ENCODE data around the gene CHRNB1. TPM values are rescaled to one million over a fixed set of nuclear protein-coding genes. Genes with fewer than 3 reads are reported as not detected.
"Not testable (repeated sequence)": the region's sequence is repeated elsewhere in the genome, so short reads cannot be mapped to it uniquely, and the experiment has no call there.

Gene CHRNB1
- total RNA-seq, 2 experiments from 2014 or later = 13.2 to 13.4 TPM

GRCh38 chr17:7482742-7483088, 37.9 kb downstream of the CHRNB1 start:
- H3K9me2 ChIP-seq (ENCODE audit: insufficient read depth, low read length); POLR2A ChIA-PET; DNase-seq (ENCODE audit: low spot score); H3K9me3 ChIP-seq (ENCODE audit: low read length); BruUV-seq (replicated peaks): not testable (repeated sequence)
- Histone ChIP-seq H3K4me3 (ENCODE audit: low read depth, low read length, poor library complexity, severe bottlenecking) (peak overlapping the region; percentile 89), H4K20me1 (ENCODE audit: insufficient read depth, low read length) (peaks cover 19% of the 10 kb centered on the region), H2AFZ (ENCODE audit: low read length) (peak overlapping the region; percentile 95; the same call in 1 of the 2 replicates), H3K36me3 (ENCODE audit: insufficient read depth, low read length) (peaks cover 21% of the 10 kb centered on the region), H3K27ac (ENCODE audit: low read depth, low read length, poor library complexity, severe bottlenecking) (peak overlapping the region; percentile 90), H3K4me2 (ENCODE audit: low read length) (peak overlapping the region; percentile 99), H3K4me1 (ENCODE audit: insufficient read depth, low read length, poor library complexity, severe bottlenecking) (peaks cover 34% of the 10 kb centered on the region), H3K79me2 (ENCODE audit: insufficient read depth, low read depth, low read length) (peaks cover 30% of the 10 kb centered on the region)
- CTCF ChIA-PET (ENCODE audit: unreplicated experiment) = interaction anchor here (0.6 kb wide), 1 partner anchor 77 kb away, joined by 3 read pairs; no protein-coding TSS in a partner anchor
- intact Hi-C loops (cut with micrococcal nuclease; ENCODE audit: unreplicated experiment) = loop anchor here (5.0 kb wide), 3 partner anchors 230 to 360 kb away; partner anchors contain the start of genes CTDNEP1, ELP5 and PHF23

DNA sequence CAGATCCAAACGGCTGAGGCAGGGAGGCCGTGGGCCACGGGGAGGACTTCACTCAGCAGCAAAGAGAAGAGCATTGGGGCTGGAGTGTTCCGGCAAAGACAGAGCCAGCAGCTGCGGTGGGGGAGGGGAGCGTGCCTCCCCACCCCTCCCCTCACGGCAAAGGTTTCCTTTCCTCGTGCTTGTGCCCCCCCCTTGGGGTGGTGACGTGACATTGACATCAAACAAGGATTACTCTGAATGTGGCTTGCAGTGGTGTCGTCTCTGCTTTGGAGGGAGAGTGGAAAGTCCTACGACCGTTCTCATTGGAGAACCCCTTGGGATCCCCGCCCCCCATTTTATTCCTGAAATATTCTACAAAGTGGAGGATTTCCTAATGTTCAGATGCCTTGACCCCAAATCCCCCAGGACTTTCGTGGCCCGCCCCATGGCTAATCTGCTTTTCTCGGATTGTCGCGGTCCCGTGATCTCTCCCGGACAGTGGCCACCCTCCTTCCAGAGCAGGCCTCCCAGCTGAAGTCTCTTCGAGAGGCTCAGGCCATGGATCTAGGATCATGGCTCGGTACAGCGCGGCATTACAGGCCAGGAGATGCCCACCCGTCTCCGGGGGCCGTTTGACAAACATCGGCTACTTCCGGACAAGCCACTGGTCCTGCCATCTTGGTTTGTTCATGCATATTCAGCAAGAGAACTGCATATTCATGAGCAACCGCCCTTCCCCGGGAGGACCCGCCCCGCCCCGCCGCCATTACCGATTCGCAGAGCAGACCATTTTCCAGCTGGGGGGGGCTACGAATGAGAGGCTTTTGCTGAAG, 38.6 kb downstream of the CHRNB1 start:
- CTCF ChIA-PET (ENCODE audit: unreplicated experiment) = interaction anchor here (0.6 kb wide), 3 partner anchors 42 to 241 kb away, joined by 3 to 4 read pairs (median 4); partner anchors contain the start of gene GABARAP

More for the DNA sequence above, 38.6 kb downstream of the CHRNB1 start:
- Histone ChIP-seq H3K27ac (ENCODE audit: low read depth, low read length, poor library complexity, severe bottlenecking) (peak overlapping the region; percentile 90), H3K36me3 (ENCODE audit: insufficient read depth, low read length) (peaks cover 23% of the 10 kb centered on the region), H3K4me2 (ENCODE audit: low read length) (peak overlapping the region; percentile 99), H3K9me3 (ENCODE audit: low read length) (no peaks in the 10 kb centered on the region), H4K20me1 (ENCODE audit: insufficient read depth, low read length) (peaks cover 20% of the 10 kb centered on the region), H3K4me1 (ENCODE audit: insufficient read depth, low read length, poor library complexity, severe bottlenecking) (peaks cover 38% of the 10 kb centered on the region), H2AFZ (ENCODE audit: low read length) (peak overlapping the region; percentile 95), H3K4me3 (ENCODE audit: low read depth, low read length, poor library complexity, severe bottlenecking) (peak overlapping the region; percentile 89), H3K9me2 (ENCODE audit: insufficient read depth, low read length) (no peaks in the 10 kb centered on the region), H3K79me2 (ENCODE audit: insufficient read depth, low read depth, low read length) (peaks cover 37% of the 10 kb centered on the region)
- intact Hi-C loops (cut with micrococcal nuclease; ENCODE audit: unreplicated experiment) = loop anchor here (1.0 to 5.0 kb wide), 8 partner anchors 28 to 359 kb away; partner anchors contain the start of genes CTDNEP1, ELP5, KCTD11 and PHF23
- TSS peak; percentile 91 for BruUV-seq (replicated peaks)
- TF ChIP-seq EZH2phosphoT487 (IDR thresholded peaks at IDR 0.05; ENCODE audit: borderline replicate concordance, low read depth, low read length) = no peak
- 0 out of 2 replicates have a peak, but pooled peaks have one; percentile 20 for TF ChIP-seq CTCF (conservative IDR thresholded peaks at IDR 0.05; ENCODE audit: low read length)
- POLR2A ChIA-PET = interaction anchor here (0.9 kb wide), 1 partner anchor 7 kb away, joined by 3 read pairs; no protein-coding TSS in a partner anchor
- peak; percentile 97 for DNase-seq (ENCODE audit: low spot score)

All from OCI-LY7 (cell line).